NCI-H2107 treated with DMSO at 0.1 percent for 48 hours (cell line): ENCODE results near the gene DMP1.
"Not testable (repeated sequence)": the region's sequence is repeated elsewhere in the genome, so short reads cannot be mapped to it uniquely, and the experiment has no call there.

Experiments used
- DNase-seq: peaks from one replicate; lab custom pipeline; 2025; ENCODE audit not compliant: unreplicated experiment; lab: John Stamatoyannopoulos, UW

DMP1 gene

GRCh38 chr4:87679449-87680169 lies 29.5 kb downstream of the DMP1 start:
- peak; percentile 0 for DNase-seq

- no peak for DNase-seq
Observed at GRCh38 chr4:87680271-87680670, 30.2 kb downstream of the DMP1 start.

- no peak for DNase-seq
Observed at GRCh38 chr4:87688316-87688715, 38.2 kb downstream of the DMP1 start.

- not testable (repeated sequence) for DNase-seq
Observed at GRCh38 chr4:87690947-87691346, 40.9 kb downstream of the DMP1 start.

- not testable (repeated sequence) for DNase-seq
Observed at GRCh38 chr4:87692060-87692459, 42.0 kb downstream of the DMP1 start.

- DNase-seq, result no peak
Observed at GRCh38 chr4:87697272-87697671, 47.2 kb downstream of the DMP1 start.

GRCh38 chr4:87697945-87698344 lies 47.9 kb downstream of the DMP1 start:
- DNase-seq, result no peak

- no peak for DNase-seq
Observed at GRCh38 chr4:87698394-87698793, 48.3 kb downstream of the DMP1 start.

- no peak for DNase-seq
Observed at GRCh38 chr4:87704001-87704400, 53.9 kb downstream of the DMP1 start.

GRCh38 chr4:87707279-87707918 lies 57.3 kb downstream of the DMP1 start:
- DNase-seq, result no peak
